ENCODE results near the gene ZFYVE28.
"Not testable (repeated sequence)": the region's sequence is repeated elsewhere in the genome, so short reads cannot be mapped to it uniquely, and the experiment has no call there.

ZFYVE28 gene

DNA sequence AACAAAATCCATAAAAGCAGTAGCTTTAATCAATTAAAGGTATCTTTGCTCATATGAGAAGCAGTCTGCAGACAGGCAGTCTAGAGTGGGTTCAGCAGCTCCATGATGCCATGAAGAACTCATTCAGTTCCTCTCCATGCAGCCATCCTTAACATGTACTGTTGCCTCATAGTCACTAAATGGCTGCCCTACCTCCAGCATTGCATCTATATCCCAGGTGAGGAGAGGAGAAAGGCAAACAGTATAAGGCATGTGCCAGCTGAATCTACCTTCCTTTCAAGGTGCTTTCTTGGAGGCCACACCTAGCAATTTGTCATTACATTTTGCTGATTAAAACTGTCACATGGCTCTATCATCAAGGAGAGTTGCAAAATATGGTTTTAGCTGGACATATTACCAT, 13.6 kb upstream of the ZFYVE28 start:
- Histone ChIP-seq H3K4ac (ENCODE audit: low read depth, low read length) (no peak overlapping the region), H3K4me2 (ENCODE audit: low read length) (no peak overlapping the region), H3K27ac (ENCODE audit: low read depth, low read length) (no peak overlapping the region), H3K4me1 (ENCODE audit: control insufficient read depth, low read depth, low read length) (no peaks in the 10 kb centered on the region), H3K18ac (ENCODE audit: low read length) (no peak overlapping the region), H2BK120ac (ENCODE audit: low read depth, low read length) (no peak overlapping the region), H3K23ac (ENCODE audit: low read length) (no peak overlapping the region), H2BK15ac (replicated peaks; ENCODE audit: low read depth) (no peak overlapping the region), H3K9ac (ENCODE audit: low read length) (no peak overlapping the region), H3K4me3 (ENCODE audit: low read length) (no peak overlapping the region), H3K36me3 (ENCODE audit: control insufficient read depth, insufficient read depth, low read length) (no peaks in the 10 kb centered on the region), H3K79me2 (ENCODE audit: control insufficient read depth, insufficient read depth, low read length) (no peaks in the 10 kb centered on the region), H3K79me1 (ENCODE audit: low read length) (no peaks in the 10 kb centered on the region), H4K8ac (ENCODE audit: low read depth, low read length) (no peak overlapping the region), H2AK5ac (ENCODE audit: low read length) (no peak overlapping the region), H2BK5ac (ENCODE audit: low read length) (no peak overlapping the region), H4K5ac (ENCODE audit: low read length) (no peak overlapping the region), H3K27me3 (ENCODE audit: insufficient read depth, low read length, poor library complexity) (no peaks in the 10 kb centered on the region), H3K56ac (ENCODE audit: low read length) (no peak overlapping the region)
- DNase-seq, result no peak

DNA sequence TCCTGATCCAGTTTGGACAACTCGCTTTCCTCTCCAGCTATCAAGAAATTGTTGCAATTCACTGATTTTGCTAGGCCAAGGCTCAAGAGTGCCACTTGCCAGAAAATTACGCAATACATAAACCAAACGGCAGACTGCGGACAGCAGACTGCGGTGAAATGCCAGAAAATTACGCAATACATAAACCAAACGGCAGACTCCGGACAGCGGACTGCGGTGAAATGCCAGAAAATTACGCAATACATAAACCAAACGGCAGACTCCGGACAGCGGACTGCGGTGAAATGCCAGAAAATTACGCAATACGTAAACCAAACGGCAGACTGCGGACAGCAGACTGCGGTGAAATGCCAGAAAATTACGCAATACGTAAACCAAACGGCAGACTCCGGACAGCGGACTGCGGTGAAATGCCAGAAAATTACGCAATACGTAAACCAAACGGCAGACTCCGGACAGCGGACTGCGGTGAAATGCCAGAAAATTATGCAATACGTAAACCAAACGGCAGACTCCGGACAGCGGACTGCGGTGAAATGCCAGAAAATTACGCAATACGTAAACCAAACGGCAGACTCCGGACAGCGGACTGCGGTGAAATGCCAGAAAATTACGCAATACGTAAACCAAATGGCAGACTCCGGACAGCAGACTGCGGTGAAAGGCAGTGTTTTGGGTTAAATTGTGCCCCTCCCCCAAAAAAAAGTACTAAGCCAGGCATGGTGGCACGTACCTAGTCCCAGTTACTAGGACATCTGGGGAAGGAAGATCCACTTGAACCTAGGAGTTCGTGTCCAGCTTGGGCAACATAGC, 11.7 kb upstream of the ZFYVE28 start:
- no CpG with 5 or more reads among the region's 49 CpGs for WGBS (ENCODE audit: extremely low coverage, insufficient coverage, low lambda C conversion rate)
- not testable (repeated sequence) for H2BK15ac ChIP-seq (replicated peaks; ENCODE audit: low read depth); DNase-seq

DNA sequence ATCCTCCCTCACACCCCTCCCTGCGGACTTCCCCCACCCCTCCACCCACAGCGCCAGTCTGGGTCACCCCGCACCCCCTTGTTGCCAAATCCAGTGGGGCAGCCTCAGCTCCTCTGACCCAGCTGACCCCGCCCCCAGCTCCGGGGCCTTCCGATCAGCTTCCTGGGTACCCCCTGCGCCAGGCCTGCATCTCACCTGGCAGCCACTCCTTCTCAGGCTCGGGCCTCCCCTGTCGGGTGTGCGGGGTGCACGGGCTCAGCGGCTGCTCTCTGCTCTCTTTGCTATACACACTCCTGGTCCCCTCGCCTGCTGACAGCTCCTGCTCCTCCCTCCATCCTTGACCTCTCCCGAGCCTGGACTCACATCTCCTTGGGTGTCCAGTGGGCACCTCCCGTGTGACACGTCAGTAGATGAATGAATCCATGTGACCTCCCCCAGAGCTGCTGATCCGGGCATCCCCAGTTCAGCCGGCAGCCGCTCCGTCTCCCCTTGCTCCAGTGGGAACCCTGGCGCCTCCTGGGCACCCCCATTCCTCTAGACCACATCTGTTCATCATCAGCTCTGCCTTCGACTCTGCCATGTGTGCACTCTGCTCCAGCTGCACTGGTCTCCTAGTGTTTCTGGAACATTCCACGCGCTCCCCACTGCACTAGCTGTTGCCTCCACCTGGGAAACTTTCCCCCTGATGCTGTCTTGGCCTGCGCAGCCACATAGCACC, 10.2 kb upstream of the ZFYVE28 start:
- H3K18ac ChIP-seq (ENCODE audit: low read length), result no peak overlapping the region
- DNase-seq, result no peak
- no peak overlapping the region for H3K9ac ChIP-seq (ENCODE audit: low read length)
- H2AK5ac ChIP-seq (ENCODE audit: low read length), result no peak overlapping the region
- H3K27me3 ChIP-seq (ENCODE audit: insufficient read depth, low read length, poor library complexity), result no peaks in the 10 kb centered on the region
- no peak overlapping the region for H3K27ac ChIP-seq (ENCODE audit: low read depth, low read length)
- no peak overlapping the region for H3K4ac ChIP-seq (ENCODE audit: low read depth, low read length)
- no peak overlapping the region for H4K5ac ChIP-seq (ENCODE audit: low read length)
- H3K79me2 ChIP-seq (ENCODE audit: control insufficient read depth, insufficient read depth, low read length), result no peaks in the 10 kb centered on the region
- H2BK120ac ChIP-seq (ENCODE audit: low read depth, low read length), result no peak overlapping the region
- no peak overlapping the region for H4K8ac ChIP-seq (ENCODE audit: low read depth, low read length)
- no peak overlapping the region for H2BK5ac ChIP-seq (ENCODE audit: low read length)
- no CpG with 5 or more reads among the region's 25 CpGs for WGBS (ENCODE audit: extremely low coverage, insufficient coverage, low lambda C conversion rate)
- no peaks in the 10 kb centered on the region for H3K79me1 ChIP-seq (ENCODE audit: low read length)
- no peaks in the 10 kb centered on the region for H3K36me3 ChIP-seq (ENCODE audit: control insufficient read depth, insufficient read depth, low read length)
- H3K23ac ChIP-seq (ENCODE audit: low read length), result no peak overlapping the region
- no peaks in the 10 kb centered on the region for H3K4me1 ChIP-seq (ENCODE audit: control insufficient read depth, low read depth, low read length)
- H3K4me3 ChIP-seq (ENCODE audit: low read length), result no peak overlapping the region
- H3K56ac ChIP-seq (ENCODE audit: low read length), result no peak overlapping the region
- no peak overlapping the region for H3K4me2 ChIP-seq (ENCODE audit: low read length)
- H2BK15ac ChIP-seq (replicated peaks; ENCODE audit: low read depth), result no peak overlapping the region

More for the DNA sequence above, 11.7 kb upstream of the ZFYVE28 start:
- not testable (repeated sequence) for H3K4ac ChIP-seq (ENCODE audit: low read depth, low read length); H3K79me1 ChIP-seq (ENCODE audit: low read length); H3K36me3 ChIP-seq (ENCODE audit: control insufficient read depth, insufficient read depth, low read length); H3K27ac ChIP-seq (ENCODE audit: low read depth, low read length); H3K56ac ChIP-seq (ENCODE audit: low read length); H3K27me3 ChIP-seq (ENCODE audit: insufficient read depth, low read length, poor library complexity); H4K8ac ChIP-seq (ENCODE audit: low read depth, low read length); H3K9ac ChIP-seq (ENCODE audit: low read length); H3K79me2 ChIP-seq (ENCODE audit: control insufficient read depth, insufficient read depth, low read length); H2AK5ac ChIP-seq (ENCODE audit: low read length); H4K5ac ChIP-seq (ENCODE audit: low read length); H3K4me2 ChIP-seq (ENCODE audit: low read length); H2BK120ac ChIP-seq (ENCODE audit: low read depth, low read length); H3K23ac ChIP-seq (ENCODE audit: low read length); H3K4me3 ChIP-seq (ENCODE audit: low read length); H3K18ac ChIP-seq (ENCODE audit: low read length); H2BK5ac ChIP-seq (ENCODE audit: low read length); H3K4me1 ChIP-seq (ENCODE audit: control insufficient read depth, low read depth, low read length)

DNA sequence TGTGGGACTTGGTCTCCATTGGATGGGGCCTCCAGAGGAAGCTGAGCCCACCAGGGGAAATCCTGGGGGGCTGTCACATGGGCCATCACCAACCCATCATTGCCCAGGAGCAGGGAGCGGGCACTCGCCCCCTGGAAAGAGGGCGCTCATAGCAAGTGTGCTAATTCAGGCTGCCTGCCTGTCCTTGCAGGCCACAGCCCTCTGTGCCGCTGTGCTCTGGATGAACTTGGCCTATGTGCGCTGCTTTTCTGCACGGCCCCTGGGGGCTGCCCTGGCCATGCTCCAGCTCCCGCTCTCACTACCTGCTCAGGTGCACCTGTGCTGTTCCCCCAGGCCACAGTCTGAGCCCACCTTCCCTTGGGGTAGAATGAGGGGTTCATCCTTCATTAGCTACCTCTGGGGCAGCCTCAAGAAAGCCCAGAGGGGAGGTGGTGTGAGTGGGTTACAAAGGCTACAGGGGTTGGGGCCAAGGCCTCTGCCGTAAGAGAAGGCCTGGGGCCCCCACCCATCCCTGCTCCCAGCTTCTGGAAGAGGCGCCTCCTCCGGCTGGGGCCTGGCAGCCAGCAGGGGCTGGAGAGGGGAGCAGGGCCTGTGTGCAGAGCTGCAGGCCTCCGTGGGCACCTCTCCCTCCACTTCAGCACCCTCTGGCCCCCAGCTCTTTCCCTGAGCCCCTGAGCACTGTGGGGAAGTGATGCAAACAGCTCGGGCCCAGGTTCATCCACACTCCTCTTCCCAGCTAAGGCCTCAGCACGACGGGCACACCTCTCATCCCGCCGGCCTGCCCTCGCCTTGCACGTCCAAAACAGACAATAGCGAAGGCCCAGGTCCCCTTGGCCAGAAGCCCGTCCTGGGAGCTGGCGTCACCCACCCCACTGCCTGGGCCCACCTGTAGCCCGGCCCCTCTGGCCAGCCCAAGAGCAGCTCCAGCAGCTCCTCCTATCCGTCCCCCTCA, 9.2 kb upstream of the ZFYVE28 start:
- H3K56ac ChIP-seq (ENCODE audit: low read length), result no peak overlapping the region
- no peak overlapping the region for H2BK120ac ChIP-seq (ENCODE audit: low read depth, low read length)
- H2AK5ac ChIP-seq (ENCODE audit: low read length), result no peak overlapping the region
- WGBS (ENCODE audit: extremely low coverage, insufficient coverage, low lambda C conversion rate), result no CpG with 5 or more reads among the region's 23 CpGs
- H3K4ac ChIP-seq (ENCODE audit: low read depth, low read length), result no peak overlapping the region
- H3K36me3 ChIP-seq (ENCODE audit: control insufficient read depth, insufficient read depth, low read length), result no peaks in the 10 kb centered on the region
- no peaks in the 10 kb centered on the region for H3K4me1 ChIP-seq (ENCODE audit: control insufficient read depth, low read depth, low read length)
- no peak overlapping the region for H3K4me2 ChIP-seq (ENCODE audit: low read length)
- no peak for DNase-seq
- H3K18ac ChIP-seq (ENCODE audit: low read length), result no peak overlapping the region
- H2BK5ac ChIP-seq (ENCODE audit: low read length), result no peak overlapping the region
- no peaks in the 10 kb centered on the region for H3K27me3 ChIP-seq (ENCODE audit: insufficient read depth, low read length, poor library complexity)
- H3K4me3 ChIP-seq (ENCODE audit: low read length), result no peak overlapping the region
- H4K8ac ChIP-seq (ENCODE audit: low read depth, low read length), result no peak overlapping the region
- H3K27ac ChIP-seq (ENCODE audit: low read depth, low read length), result no peak overlapping the region
- H3K79me1 ChIP-seq (ENCODE audit: low read length), result no peaks in the 10 kb centered on the region
- H3K79me2 ChIP-seq (ENCODE audit: control insufficient read depth, insufficient read depth, low read length), result no peaks in the 10 kb centered on the region
- H4K5ac ChIP-seq (ENCODE audit: low read length), result no peak overlapping the region
- H3K9ac ChIP-seq (ENCODE audit: low read length), result no peak overlapping the region
- no peak overlapping the region for H2BK15ac ChIP-seq (replicated peaks; ENCODE audit: low read depth)
- H3K23ac ChIP-seq (ENCODE audit: low read length), result no peak overlapping the region

DNA sequence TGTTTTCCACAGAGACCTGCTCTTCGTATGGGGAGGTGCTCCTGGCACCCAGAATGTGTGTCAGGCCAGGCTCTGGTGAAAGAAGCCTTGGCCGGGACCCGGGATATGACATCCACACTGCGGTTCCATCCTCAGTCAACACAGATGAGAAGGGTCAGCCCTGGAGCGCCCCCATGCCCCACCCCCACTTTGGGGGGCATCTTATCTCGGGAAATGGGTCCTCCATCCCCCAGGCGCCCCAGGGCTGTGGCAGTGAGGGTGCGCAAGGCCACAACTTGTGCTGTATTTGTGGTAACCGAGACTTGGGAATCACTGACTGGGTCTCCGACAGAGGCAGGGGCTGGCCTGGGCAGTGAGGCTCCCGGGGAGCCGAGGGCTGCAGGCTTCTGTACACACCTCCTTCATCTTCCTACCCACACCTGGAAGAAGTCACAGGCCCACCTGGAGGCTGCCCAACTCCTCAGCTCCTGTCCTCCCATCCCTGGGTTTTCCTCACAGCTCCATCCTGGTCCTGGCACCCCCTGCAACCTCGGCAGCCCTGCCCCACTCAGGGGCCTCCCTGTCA, 8.3 kb upstream of the ZFYVE28 start:
- no peak for DNase-seq
- Histone ChIP-seq H2BK120ac (ENCODE audit: low read depth, low read length) (no peak overlapping the region), H3K9ac (ENCODE audit: low read length) (no peak overlapping the region), H3K79me1 (ENCODE audit: low read length) (no peaks in the 10 kb centered on the region), H3K56ac (ENCODE audit: low read length) (no peak overlapping the region), H3K27me3 (ENCODE audit: insufficient read depth, low read length, poor library complexity) (no peaks in the 10 kb centered on the region), H3K27ac (ENCODE audit: low read depth, low read length) (no peak overlapping the region), H3K4ac (ENCODE audit: low read depth, low read length) (no peak overlapping the region), H2BK15ac (replicated peaks; ENCODE audit: low read depth) (no peak overlapping the region), H4K5ac (ENCODE audit: low read length) (no peak overlapping the region), H3K79me2 (ENCODE audit: control insufficient read depth, insufficient read depth, low read length) (no peaks in the 10 kb centered on the region), H2AK5ac (ENCODE audit: low read length) (no peak overlapping the region), H3K18ac (ENCODE audit: low read length) (no peak overlapping the region), H3K23ac (ENCODE audit: low read length) (no peak overlapping the region), H2BK5ac (ENCODE audit: low read length) (no peak overlapping the region), H4K8ac (ENCODE audit: low read depth, low read length) (no peak overlapping the region), H3K4me3 (ENCODE audit: low read length) (no peak overlapping the region), H3K36me3 (ENCODE audit: control insufficient read depth, insufficient read depth, low read length) (no peaks in the 10 kb centered on the region), H3K4me1 (ENCODE audit: control insufficient read depth, low read depth, low read length) (no peaks in the 10 kb centered on the region), H3K4me2 (ENCODE audit: low read length) (no peak overlapping the region)
- no CpG with 5 or more reads among the region's 13 CpGs for WGBS (ENCODE audit: extremely low coverage, insufficient coverage, low lambda C conversion rate)
